Ishikawa (cell line): ENCODE data around the gene PTPRE.

Experiments
- CEBPB ChIP-seq: IDR thresholded peaks from 2 replicates; pipeline ENCODE4 v1.6.1; 2012
- EP300 ChIP-seq: IDR thresholded peaks from 2 replicates; pipeline ENCODE4 v1.6.1; 2012; ENCODE audit warnings: borderline replicate concordance
- MAX ChIP-seq: IDR thresholded peaks from 2 replicates; pipeline ENCODE4 v1.6.1; 2012
- REST ChIP-seq: IDR thresholded peaks from 2 replicates; pipeline ENCODE4 v1.6.1; 2012; ENCODE audit warnings: low read depth, mild to moderate bottlenecking
- TCF12 ChIP-seq: IDR thresholded peaks from 2 replicates; pipeline ENCODE4 v1.6.1; 2012; ENCODE audit warnings: low read depth
- TEAD4 ChIP-seq: IDR thresholded peaks from 2 replicates; pipeline ENCODE4 v1.6.1; 2012

- TF ChIP-seq REST, result no peak
- TF ChIP-seq EP300, result peak; percentile 56; the same call in 1 of the 2 replicates
- peak; percentile 84 for TF ChIP-seq TEAD4
- no peak; the same call in 1 of the 2 replicates for TF ChIP-seq MAX
- peak; percentile 88 for TF ChIP-seq CEBPB
- peak; percentile 78 for TF ChIP-seq TCF12
These were observed 15.9 kb downstream of the PTPRE start for GRCh38 chr10:127922675-127923366.
